Left cardiac atrium (tissue), 4 donors: ENCODE data around the gene NMT1. TPM values are rescaled to one million over a fixed set of nuclear protein-coding genes. Genes with fewer than 3 reads are reported as not detected.

Experiments used
- ATAC-seq, 2 donors: fragments of 200-7000 bp; cut with Tn5 transposase; one replicate each; pipeline ENCODE4 v1.9.1; 2020; ENCODE audit warnings: mild to moderate bottlenecking in 2 of 2, moderate library complexity in 2 of 2
- DNase-seq: peaks from one replicate; pipeline ENCODE4 v3.0.0-alpha.2; 2020
- intact Hi-C, 2 donors: fragments of 100-400 bp; cut with DNase I; formaldehyde crosslinking; loops; one replicate each; pipeline versions ENCODE4 v1.14.1 to v1.15.1; 2022 to 2023
- total RNA-seq, 2 donors: library from RNA; stranded (reverse); fragmentation: NEBNext Ultra II Directional; extraction: Animal tissue kit (Norgen Biotek cat#: 25700); gene quantifications; one replicate each; pipeline ENCODE4 v1.2.1, GENCODE V29; 2021
- donor health status: DM: no; HTN: yes; CAD: no.
- donor health status: DM: no; HTN: yes; CAD: no; lungs with severe emphysema.
- donor health status: DM: yes; HTN: yes; CAD: no.
- donor health status: Dilated cardiomyopathy.

NMT1 gene
- total RNA-seq, 2 donors from 2014 or later: 66.6 to 92.4 TPM

DNA sequence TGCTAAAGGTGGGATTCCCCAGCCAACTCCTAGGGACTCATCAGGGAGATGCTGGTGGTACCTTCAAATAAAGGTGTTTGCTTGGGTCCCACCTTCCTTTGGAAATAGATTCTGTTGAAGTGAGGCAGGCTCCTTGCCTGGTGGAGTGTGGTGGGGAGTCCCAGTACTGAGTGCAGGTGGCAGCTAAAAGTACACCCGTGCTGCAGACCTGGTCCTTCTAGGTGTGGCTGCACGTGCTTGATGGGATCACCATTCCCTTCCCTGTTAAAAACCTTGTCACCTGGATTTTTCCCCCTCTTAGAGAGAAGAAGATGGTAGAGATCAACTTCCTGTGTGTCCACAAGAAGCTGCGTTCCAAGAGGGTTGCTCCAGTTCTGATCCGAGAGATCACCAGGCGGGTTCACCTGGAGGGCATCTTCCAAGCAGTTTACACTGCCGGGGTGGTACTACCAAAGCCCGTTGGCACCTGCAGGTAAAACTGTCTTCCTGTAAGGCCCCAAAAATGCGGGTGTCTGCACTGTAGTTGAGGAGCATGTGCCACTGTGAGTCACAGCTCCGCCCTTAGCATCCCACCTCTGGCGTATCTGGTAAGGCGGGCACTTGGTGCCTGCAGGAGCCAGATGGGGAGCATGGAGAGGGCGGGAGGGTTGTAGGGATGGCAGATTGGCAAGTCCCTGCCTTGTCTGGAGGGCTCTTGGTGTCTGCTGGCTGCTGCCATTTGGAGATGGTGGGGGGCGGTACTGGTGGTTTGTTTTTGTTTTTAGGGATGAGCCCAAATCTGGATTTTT, 37.2 kb downstream of the NMT1 start:
- intact Hi-C loops: loop anchor here (2.0 to 10.0 kb wide), 4 partner anchors 34 to 183 kb away; partner anchors contain the start of genes GFAP (in 2 of the 2) and PLCD3 (in 2 of the 2)
- peak in 1 of 2 donors; percentile 2 for ATAC-seq
- DNase-seq: no peak

DNA sequence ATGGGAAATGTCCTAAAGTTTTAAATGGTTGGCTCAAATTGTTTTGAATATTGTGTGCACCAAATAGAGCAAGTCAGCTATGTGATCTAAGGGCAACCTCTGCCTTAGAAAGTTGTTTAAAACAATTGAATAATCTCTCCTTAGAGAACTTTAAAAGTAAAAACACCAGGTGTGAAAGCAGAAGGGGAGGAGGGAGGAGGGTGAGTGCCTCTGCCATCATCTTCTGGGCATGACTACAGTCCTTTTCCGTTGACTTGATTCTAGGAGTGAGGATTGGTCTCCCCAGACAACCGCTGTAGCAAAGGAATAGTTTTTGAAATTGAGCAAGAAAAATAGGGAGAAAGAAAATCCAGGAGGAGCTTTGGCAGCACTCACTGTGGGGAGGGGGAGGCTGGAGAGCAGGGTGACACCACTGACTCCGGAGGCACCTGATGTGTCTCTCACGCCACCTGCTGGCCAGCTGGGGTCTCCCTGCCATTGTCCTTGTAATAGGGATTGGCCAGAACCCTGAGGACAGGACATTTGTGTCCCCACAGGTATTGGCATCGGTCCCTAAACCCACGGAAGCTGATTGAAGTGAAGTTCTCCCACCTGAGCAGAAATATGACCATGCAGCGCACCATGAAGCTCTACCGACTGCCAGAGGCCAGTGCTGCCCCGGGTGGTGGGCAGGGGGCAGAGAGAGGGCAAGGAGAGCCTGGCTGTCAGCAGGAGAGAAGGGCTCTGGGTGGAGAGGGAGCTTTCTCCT, 37.9 kb downstream of the NMT1 start:
- peak; percentile 79 to 80 for ATAC-seq
- intact Hi-C loops: loop anchor here (2.0 to 10.0 kb wide), 4 partner anchors 33 to 184 kb away; partner anchors contain the start of genes GFAP (in 2 of the 2) and PLCD3 (in 2 of the 2)
- DNase-seq: peak; percentile 87

DNA sequence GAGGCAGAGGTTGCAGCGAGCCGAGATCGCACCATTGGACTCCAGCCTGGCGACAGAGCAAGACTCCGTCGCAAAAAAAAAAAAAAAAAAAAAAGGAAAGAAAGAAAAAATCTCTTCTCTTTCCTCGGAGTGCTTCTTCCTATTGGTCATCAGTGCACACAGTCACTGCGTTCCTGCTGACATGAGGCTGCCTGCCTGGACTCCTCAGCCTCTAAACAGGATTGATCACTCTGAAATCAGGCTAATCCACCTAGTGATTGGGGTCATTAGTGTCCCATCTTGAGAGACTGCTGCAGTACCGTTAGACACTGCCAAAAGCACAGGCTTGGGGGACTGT, 40.4 kb downstream of the NMT1 start:
- DNase-seq: no peak
- ATAC-seq: no peak
- intact Hi-C loops: no loop called here

DNA sequence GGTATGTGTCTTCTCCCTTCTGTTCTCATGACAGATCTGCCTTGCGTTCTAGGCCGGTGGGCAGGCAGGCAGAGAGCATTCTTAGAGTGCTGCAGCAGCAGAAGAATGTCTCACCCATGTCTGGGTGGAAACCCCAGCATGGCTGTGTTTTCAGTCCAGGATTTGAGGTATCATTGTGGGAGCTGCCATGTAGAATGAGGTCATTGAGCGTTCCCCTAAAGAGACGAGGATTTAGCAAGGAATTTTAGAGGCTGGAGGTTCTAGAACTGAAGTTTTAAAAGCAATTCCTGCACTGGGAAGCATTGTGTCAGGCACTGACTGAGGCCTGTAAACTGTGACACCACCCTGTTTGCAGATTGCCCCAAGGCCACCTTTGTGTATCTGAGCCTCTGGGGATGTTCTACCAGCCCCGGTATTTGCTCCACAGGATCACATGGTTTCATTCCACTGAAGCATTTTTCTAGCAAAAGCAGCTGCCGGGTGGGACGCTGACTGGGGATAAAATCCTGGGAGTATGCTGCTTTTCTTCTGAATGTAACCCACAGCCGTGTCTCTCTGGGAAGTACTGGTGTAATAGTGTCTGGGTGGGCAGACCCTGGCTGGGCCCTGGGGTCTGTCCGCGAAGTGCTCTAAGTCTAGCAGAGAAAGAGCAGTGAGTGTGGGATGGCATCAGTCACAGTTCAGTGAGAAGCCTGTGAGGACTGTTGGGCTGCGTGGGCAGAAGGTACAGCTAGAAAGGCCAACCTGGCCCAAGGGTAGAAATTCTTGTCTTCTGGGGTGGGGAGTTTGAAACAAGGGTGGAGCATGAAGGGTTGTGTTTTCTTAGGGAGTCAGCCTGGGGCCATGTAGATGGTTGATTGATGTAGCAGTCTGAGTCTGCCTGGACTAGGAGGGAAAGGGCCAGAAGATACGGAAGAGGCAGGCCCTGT, 41.0 kb downstream of the NMT1 start:
- ATAC-seq: peak in 1 of 2 donors; percentile 12
- intact Hi-C loops: no loop called here

DNA sequence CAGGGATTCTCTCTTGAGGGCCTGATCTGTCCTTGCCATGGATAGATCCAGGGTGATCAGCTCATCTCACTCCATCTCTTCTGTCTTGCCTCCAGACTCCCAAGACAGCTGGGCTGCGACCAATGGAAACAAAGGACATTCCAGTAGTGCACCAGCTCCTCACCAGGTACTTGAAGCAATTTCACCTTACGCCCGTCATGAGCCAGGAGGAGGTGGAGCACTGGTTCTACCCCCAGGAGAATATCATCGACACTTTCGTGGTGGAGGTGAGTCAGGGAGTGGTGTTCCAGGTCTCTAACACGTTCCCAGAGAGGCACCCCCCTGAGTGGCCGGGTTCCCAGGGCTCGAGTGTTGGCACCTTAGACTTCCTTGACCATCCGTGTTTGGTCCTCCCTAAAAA, 41.7 kb downstream of the NMT1 start:
- ATAC-seq: no peak
- intact Hi-C loops: no loop called here
- DNase-seq: no peak

More for the DNA sequence above, 41.0 kb downstream of the NMT1 start:
- no peak for DNase-seq

GRCh38 chr17:45103269-45103795, 42.2 kb downstream of the NMT1 start:
- peak; percentile 54 for DNase-seq
- peak; percentile 58 to 71 for ATAC-seq
- intact Hi-C loops: no loop called here

DNA sequence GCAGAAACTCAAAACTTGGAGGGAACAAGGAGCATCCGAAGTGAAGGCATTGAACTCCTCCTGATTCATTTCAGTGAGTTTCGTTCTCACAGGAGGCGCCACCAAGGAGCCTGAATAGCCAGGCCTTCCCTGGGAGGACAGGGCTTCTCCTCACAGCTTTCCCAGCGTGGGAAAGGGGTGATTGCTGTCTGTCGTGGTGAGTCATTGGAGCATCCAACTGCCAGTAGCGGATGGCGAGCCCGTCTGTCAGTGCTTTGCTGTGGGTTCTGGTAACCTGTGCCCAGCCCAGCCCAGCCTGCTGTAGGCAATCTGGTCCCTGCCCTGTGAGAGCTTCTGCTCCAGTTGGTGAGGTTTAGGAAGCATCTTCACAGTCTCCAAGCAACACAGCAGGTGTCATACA, 42.9 kb downstream of the NMT1 start:
- DNase-seq: no peak
- intact Hi-C loops: no loop called here
- ATAC-seq: peak in 1 of 2 donors; percentile 42

DNA sequence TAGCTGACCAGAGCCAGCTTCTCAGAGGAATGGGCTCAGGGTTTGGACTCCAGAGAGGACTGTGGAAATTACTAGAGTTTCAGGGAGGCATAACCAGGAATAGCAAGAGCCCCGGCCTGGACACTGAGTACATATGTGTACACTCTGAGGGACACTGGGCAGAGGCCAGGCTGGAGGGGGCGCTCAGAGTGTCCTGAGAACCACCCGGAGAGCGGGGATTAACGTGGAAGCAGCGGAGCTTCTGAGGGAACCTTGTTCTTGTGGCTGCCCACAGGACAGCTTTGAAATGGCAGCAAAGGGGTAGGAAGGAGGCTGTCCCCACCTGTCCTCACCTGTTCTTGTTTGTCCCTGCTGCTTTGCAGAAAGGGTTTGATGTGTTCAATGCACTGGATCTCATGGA, 43.4 kb downstream of the NMT1 start:
- no peak for ATAC-seq
- DNase-seq: no peak
- intact Hi-C loops: no loop called here

- no peak for ATAC-seq
- intact Hi-C loops: no loop called here
- no peak for DNase-seq
These were observed 43.9 kb downstream of the NMT1 start for GRCh38 chr17:45104907-45105624.

DNA sequence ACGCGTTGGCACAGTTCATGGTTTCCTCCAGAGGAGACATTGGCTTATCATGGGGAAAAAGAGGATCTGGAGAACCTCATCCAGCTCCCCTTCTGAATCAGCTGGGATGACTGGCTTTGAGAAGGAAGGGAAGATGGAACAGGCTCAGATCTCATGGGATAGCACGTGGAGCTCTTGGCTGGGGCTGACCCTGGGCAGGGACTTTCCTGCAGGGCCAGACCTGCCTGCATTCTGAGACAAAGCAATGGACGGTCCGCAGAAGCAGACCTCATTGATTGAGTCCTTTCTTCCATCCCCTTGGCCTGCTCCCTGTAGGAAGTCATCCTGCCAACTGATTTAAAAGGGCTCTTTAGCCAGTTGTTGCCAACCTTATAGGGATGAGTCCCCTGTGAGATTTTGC, 45.0 kb downstream of the NMT1 start:
- intact Hi-C loops: no loop called here
- ATAC-seq (no peak), DNase-seq (no peak)

DNA sequence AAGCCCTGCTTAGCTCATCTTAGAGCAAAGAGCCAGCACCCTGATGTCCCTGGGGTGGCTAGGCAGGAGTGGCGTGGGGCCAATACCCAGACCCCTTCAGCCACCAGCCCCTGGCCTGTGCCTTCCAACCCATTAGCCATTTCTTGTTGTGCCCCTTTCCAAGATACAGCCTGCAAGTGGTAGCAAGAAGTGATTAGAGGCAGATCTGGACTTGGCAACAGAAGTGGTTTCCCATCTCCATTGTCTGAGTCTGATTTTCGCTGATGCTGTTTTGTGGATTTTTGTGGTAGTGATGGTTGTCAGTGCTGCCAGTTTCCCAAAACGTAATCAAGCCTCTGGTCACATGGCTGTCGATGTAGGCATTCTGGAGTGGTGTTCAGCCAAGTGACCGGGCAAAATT, 45.5 kb downstream of the NMT1 start:
- intact Hi-C loops: no loop called here
- DNase-seq (no peak), ATAC-seq (no peak)

GRCh38 chr17:45107293-45108010, 46.3 kb downstream of the NMT1 start:
- DNase-seq: no peak
- intact Hi-C loops: no loop called here
- ATAC-seq: no peak

DNA sequence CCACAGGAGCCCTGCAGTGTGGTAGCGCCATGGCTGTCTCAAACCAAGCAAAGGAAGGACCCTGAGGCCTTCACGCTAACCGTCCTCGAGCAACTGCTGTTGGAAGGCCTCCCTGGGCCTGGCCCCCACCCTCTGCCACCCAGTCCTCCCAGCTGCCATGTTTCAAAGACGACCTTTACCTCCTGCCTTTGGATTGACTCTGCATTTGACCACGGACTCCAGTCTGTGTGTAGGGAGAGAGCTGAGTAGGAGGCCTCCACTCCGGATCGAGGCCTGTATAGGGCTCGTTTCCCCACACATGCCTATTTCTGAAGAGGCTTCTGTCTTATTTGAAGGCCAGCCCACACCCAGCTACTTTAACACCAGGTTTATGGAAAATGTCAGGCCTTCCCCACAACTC, 46.9 kb downstream of the NMT1 start:
- intact Hi-C loops: no loop called here
- ATAC-seq: no peak
- DNase-seq: no peak

GRCh38 chr17:45108595-45109521, 47.7 kb downstream of the NMT1 start:
- intact Hi-C loops: no loop called here
- ATAC-seq: no peak
- no peak for DNase-seq

DNA sequence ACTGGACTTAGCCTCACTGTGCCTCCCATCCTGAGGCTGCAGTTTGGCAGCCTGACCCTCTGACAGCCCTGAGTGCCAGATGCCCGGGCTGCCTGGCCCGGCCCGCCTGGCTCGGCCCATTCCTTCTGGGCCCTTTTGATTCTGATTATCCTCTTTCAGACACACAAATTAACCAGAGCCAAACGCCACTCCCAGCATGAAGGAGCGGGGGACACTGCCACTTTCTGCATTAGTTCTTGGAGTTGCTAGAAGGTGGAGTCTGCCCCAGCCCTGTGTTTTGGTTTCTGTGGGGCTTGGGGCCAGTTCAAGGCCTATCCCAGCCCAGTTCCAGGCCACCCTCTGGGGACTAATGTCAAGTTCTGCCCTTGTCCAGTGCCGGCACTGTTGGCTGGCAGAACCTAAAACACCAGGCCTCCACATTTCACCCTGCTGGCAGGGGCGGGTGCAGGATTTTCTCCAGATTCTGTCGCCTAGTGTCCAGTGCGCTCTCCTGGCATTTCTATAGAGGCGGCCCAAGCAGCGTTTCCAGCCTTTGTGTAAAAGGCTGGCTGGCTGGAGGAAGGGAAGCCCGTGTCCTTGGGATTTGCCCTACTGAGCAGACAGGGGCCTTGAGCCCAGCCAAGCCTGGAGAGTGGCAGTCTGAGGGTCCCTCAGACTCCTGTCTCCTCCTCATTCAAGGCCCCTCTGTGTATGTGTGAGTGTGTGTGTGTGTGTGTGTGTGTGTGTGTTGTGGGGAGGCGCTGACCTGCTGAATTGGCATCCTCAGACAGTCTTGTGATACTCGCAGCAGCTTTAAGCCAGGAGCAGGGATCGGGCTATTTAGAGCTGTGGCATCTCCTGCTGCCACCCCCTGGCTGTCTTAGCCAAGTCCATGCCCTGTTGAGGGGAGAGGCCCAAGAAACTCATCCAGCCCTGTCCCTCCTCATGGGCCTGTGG, 49.8 kb downstream of the NMT1 start:
- ATAC-seq: peak; percentile 71 to 77
- peak; percentile 56 for DNase-seq
- intact Hi-C loops: no loop called here

DNA sequence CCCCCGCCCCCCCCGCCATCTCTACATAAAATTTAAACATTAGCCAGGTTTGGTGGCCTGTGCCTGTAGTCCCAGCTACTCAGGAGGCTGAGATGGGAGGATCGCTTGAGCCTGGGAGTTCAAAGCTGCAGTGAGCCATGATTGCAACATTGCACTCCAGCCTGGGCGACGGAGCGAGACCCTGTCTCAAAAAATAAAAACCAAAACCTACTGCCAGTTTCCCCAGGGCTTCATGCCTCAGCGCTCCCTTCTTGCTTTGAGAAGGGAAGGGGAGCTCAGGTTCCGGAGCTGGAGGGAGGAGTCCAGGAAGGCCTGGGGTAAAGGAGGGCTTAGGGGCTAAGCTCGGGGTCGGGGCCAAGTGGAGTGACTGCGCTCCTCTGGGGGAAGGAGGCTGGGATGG, 50.7 kb downstream of the NMT1 start:
- ATAC-seq (no peak), DNase-seq (no peak)
- intact Hi-C loops: no loop called here
